HEK293 (cell line): ENCODE results near the gene SYNDIG1.

ENCODE experiments used
- ATF2 ChIP-seq: fragments of 450-650 bp; formaldehyde crosslinking; IDR thresholded peaks from 2 replicates; pipeline ENCODE4 v1.5.1; 2016; ENCODE audit warnings: missing biosample characterization, missing genetic modification characterization, low read depth
- MYNN ChIP-seq: fragments of 450-650 bp; formaldehyde crosslinking; IDR thresholded peaks from 2 replicates; pipeline ENCODE4 v1.5.1; 2016; ENCODE audit warnings: missing biosample characterization, missing genetic modification characterization, borderline replicate concordance
- SCRT1 ChIP-seq: fragments of 450-650 bp; formaldehyde crosslinking; IDR thresholded peaks from 2 replicates; pipeline ENCODE4 v1.5.1; 2016; ENCODE audit warnings: missing biosample characterization, missing genetic modification characterization, borderline replicate concordance
- YY1 ChIP-seq: fragments of 450-650 bp; formaldehyde crosslinking; IDR thresholded peaks from 2 replicates; pipeline ENCODE4 v1.5.1; 2018; ENCODE audit warnings: missing biosample characterization, missing genetic modification characterization
- ZFP37 ChIP-seq: fragments of 450-650 bp; formaldehyde crosslinking; IDR thresholded peaks from 2 replicates; pipeline ENCODE4 v1.5.1; 2016; ENCODE audit warnings: missing biosample characterization, missing genetic modification characterization
- ZNF112 ChIP-seq: fragments of 450-650 bp; formaldehyde crosslinking; IDR thresholded peaks from 2 replicates; pipeline ENCODE4 v1.5.0; 2017; ENCODE audit warnings: missing biosample characterization, missing genetic modification characterization
- ZNF169 ChIP-seq: fragments of 450-650 bp; formaldehyde crosslinking; IDR thresholded peaks from 2 replicates; pipeline ENCODE4 v1.5.1; 2016; ENCODE audit warnings: missing biosample characterization, missing genetic modification characterization
- ZNF184 ChIP-seq: fragments of 450-650 bp; IDR thresholded peaks from 2 replicates; pipeline ENCODE4 v1.5.1; 2018; ENCODE audit warnings: missing biosample characterization, mild to moderate bottlenecking, missing genetic modification characterization
- ZNF24 ChIP-seq: fragments of 450-650 bp; formaldehyde crosslinking; IDR thresholded peaks from 2 replicates; pipeline ENCODE4 v1.5.1; 2016; ENCODE audit warnings: missing biosample characterization, missing genetic modification characterization
- ZNF274 ChIP-seq, 2 experiments: fragments of 200-500 bp in 1 of 2; fragments of 450-650 bp in 1 of 2; sonication (Bioruptor generic) in 1 of 2; formaldehyde crosslinking in 1 of 2; IDR thresholded peaks; 2 replicates each; pipeline versions ENCODE4 v1.5.1 to v1.6.1; 2014 to 2016; ENCODE audit warnings: borderline replicate concordance in 1 of 2, inconsistent platforms in 1 of 2, low read length in 1 of 2, missing biosample characterization in 1 of 2, missing genetic modification characterization in 1 of 2
- TF ChIP-seq, protein P1 (sequence below): fragments of 450-650 bp; formaldehyde crosslinking; IDR thresholded peaks from 2 replicates; pipeline ENCODE4 v1.5.1; 2016; ENCODE audit warnings: missing biosample characterization, missing genetic modification characterization
- TF ChIP-seq, protein P2 (sequence below): fragments of 450-650 bp; formaldehyde crosslinking; IDR thresholded peaks from 2 replicates; pipeline ENCODE4 v1.5.1; 2016; ENCODE audit warnings: missing biosample characterization, missing genetic modification characterization
- TF ChIP-seq, protein P3 (sequence below): fragments of 450-650 bp; formaldehyde crosslinking; IDR thresholded peaks from 2 replicates; pipeline ENCODE4 v1.5.0; 2017; ENCODE audit warnings: missing biosample characterization, missing genetic modification characterization, borderline replicate concordance

DNA sequence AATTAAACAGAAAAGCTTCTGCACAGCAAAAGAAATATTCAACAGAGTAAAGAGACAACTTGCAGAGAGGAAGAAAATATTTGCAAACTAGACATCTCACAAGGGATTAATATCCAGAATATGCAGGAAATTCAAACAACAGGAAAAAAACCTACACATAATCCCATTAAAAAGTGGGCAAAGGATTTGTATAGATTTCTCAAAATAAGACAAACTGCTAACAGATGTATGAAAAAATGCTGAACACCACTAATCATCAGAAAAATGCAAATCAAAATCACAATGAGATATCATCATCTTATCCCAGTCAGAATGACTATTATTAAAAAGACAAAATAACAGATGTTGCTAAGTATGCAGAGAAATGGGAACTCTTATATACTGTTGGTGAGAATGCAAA lies 129.6 kb downstream of the SYNDIG1 start:
- TF ChIP-seq ZNF169 (tag by site-specific recombination) (no peak), SCRT1 (tag by site-specific recombination) (no peak), YY1 (no peak), ATF2 (tag by site-specific recombination) (no peak), ZNF274 (IDR thresholded peaks at IDR 0.05; ENCODE audit: low read length) (no peak), ZNF274 (tag by site-specific recombination; IDR thresholded peaks at IDR 0.05; ENCODE audit: borderline replicate concordance) (no peak), ZNF184 (no peak), ZFP37 (no peak), MYNN (no peak), ZNF112 (tag by site-specific recombination) (no peak), ZNF24 (tag by site-specific recombination) (no peak)
- TF ChIP-seq, protein P1, sequence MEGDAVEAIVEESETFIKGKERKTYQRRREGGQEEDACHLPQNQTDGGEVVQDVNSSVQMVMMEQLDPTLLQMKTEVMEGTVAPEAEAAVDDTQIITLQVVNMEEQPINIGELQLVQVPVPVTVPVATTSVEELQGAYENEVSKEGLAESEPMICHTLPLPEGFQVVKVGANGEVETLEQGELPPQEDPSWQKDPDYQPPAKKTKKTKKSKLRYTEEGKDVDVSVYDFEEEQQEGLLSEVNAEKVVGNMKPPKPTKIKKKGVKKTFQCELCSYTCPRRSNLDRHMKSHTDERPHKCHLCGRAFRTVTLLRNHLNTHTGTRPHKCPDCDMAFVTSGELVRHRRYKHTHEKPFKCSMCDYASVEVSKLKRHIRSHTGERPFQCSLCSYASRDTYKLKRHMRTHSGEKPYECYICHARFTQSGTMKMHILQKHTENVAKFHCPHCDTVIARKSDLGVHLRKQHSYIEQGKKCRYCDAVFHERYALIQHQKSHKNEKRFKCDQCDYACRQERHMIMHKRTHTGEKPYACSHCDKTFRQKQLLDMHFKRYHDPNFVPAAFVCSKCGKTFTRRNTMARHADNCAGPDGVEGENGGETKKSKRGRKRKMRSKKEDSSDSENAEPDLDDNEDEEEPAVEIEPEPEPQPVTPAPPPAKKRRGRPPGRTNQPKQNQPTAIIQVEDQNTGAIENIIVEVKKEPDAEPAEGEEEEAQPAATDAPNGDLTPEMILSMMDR (tag by site-specific recombination), result no peak
- TF ChIP-seq, protein P2, sequence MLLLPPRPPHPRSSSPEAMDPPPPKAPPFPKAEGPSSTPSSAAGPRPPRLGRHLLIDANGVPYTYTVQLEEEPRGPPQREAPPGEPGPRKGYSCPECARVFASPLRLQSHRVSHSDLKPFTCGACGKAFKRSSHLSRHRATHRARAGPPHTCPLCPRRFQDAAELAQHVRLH (tag by site-specific recombination), result no peak
- TF ChIP-seq, protein P3, sequence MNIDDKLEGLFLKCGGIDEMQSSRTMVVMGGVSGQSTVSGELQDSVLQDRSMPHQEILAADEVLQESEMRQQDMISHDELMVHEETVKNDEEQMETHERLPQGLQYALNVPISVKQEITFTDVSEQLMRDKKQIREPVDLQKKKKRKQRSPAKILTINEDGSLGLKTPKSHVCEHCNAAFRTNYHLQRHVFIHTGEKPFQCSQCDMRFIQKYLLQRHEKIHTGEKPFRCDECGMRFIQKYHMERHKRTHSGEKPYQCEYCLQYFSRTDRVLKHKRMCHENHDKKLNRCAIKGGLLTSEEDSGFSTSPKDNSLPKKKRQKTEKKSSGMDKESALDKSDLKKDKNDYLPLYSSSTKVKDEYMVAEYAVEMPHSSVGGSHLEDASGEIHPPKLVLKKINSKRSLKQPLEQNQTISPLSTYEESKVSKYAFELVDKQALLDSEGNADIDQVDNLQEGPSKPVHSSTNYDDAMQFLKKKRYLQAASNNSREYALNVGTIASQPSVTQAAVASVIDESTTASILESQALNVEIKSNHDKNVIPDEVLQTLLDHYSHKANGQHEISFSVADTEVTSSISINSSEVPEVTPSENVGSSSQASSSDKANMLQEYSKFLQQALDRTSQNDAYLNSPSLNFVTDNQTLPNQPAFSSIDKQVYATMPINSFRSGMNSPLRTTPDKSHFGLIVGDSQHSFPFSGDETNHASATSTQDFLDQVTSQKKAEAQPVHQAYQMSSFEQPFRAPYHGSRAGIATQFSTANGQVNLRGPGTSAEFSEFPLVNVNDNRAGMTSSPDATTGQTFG (tag by site-specific recombination), result no peak
